WERI-Rb-1 (cell line): ENCODE results near the gene GSTA2.
"Not testable (repeated sequence)": the region's sequence is repeated elsewhere in the genome, so short reads cannot be mapped to it uniquely, and the experiment has no call there.

ENCODE experiments used
- DNase-seq: peaks from one replicate; pipeline ENCODE4 v3.0.0-alpha.2; 2020
- H3K27ac ChIP-seq: fragments of 250-450 bp; sonication (Bioruptor Pico); 2 replicates; pipeline ENCODE4 v1.5.1; 2020; ENCODE audit warnings: mild to moderate bottlenecking, moderate library complexity
- H3K27me3 ChIP-seq: fragments of 250-450 bp; sonication (Bioruptor Pico); 2 replicates; pipeline ENCODE4 v1.5.1; 2021; ENCODE audit warnings: mild to moderate bottlenecking, low read depth, moderate library complexity; ENCODE audit not compliant: insufficient read depth, severe bottlenecking
- H3K36me3 ChIP-seq: fragments of 250-450 bp; sonication (Bioruptor Pico); 2 replicates; pipeline ENCODE4 v1.5.1; 2020; ENCODE audit warnings: mild to moderate bottlenecking, moderate library complexity
- H3K4me3 ChIP-seq: 2 replicates; pipeline ENCODE4 v1.5.1; 2011; ENCODE audit warnings: low read depth, mild to moderate bottlenecking, control low read depth, low read length
- H3K9me3 ChIP-seq: fragments of 250-450 bp; sonication (Bioruptor Pico); 2 replicates; pipeline ENCODE4 v1.5.1; 2021; ENCODE audit warnings: mild to moderate bottlenecking, moderate library complexity; ENCODE audit not compliant: severe bottlenecking
- TF ChIP-seq, protein P1 (sequence below): IDR thresholded peaks from 2 replicates; pipeline ENCODE4 v1.5.1; 2011; ENCODE audit warnings: low read depth, mild to moderate bottlenecking, control low read depth, inconsistent platforms, low read length

The GSTA2 gene

GRCh38 chr6:52763322-52763916 lies at the start of gene GSTA2:
Gene GSTA2, minus strand, starts transcription at chr6:52763475. Its CDS starts 5,528 bp downstream, at chr6:52757947.
- not testable (repeated sequence) for H3K4me3 ChIP-seq, H3K27ac ChIP-seq, H3K9me3 ChIP-seq, H3K36me3 ChIP-seq, H3K27me3 ChIP-seq
- peak; percentile 33 for DNase-seq

GRCh38 chr6:52809777-52810176 lies 46.5 kb upstream of the GSTA2 start:
- DNase-seq, H3K4me3 ChIP-seq, H3K36me3 ChIP-seq, H3K9me3 ChIP-seq, H3K27ac ChIP-seq, H3K27me3 ChIP-seq: not testable (repeated sequence)

DNA sequence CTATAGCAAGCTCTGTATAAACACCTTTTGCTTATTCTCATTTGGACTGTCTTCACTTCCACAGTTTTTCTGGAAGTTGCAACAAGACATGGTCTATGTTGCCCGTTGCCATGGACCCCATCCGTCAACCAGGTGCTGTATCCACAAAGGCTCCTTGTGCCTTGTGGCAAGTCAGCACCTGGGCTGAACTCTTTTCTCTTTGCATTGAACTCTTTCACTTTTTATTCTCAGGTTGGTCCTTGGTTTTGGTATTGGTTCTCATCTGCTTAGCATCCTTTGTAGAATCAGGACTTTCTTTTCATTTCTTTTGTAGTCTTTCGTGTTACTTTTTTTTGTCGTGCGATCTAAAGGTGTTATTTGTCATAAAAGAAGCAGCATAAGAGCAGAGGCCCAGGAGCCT lies 45.4 kb upstream of the GSTA2 start:
- no peaks in the 10 kb centered on the region for H3K27me3 ChIP-seq
- DNase-seq, result no peak
- no peak overlapping the region for H3K4me3 ChIP-seq
- TF ChIP-seq, protein P1, sequence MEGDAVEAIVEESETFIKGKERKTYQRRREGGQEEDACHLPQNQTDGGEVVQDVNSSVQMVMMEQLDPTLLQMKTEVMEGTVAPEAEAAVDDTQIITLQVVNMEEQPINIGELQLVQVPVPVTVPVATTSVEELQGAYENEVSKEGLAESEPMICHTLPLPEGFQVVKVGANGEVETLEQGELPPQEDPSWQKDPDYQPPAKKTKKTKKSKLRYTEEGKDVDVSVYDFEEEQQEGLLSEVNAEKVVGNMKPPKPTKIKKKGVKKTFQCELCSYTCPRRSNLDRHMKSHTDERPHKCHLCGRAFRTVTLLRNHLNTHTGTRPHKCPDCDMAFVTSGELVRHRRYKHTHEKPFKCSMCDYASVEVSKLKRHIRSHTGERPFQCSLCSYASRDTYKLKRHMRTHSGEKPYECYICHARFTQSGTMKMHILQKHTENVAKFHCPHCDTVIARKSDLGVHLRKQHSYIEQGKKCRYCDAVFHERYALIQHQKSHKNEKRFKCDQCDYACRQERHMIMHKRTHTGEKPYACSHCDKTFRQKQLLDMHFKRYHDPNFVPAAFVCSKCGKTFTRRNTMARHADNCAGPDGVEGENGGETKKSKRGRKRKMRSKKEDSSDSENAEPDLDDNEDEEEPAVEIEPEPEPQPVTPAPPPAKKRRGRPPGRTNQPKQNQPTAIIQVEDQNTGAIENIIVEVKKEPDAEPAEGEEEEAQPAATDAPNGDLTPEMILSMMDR, result no peak
- no peaks in the 10 kb centered on the region for H3K36me3 ChIP-seq
- H3K9me3 ChIP-seq, result no peaks in the 10 kb centered on the region
- no peak overlapping the region for H3K27ac ChIP-seq

GRCh38 chr6:52803668-52804255 lies 40.5 kb upstream of the GSTA2 start, which contains the start of gene GSTA1:
Gene GSTA1, minus strand, starts transcription at chr6:52803816. Its CDS starts 4,549 bp downstream, at chr6:52799267.
- not testable (repeated sequence) for H3K4me3 ChIP-seq, H3K36me3 ChIP-seq, H3K9me3 ChIP-seq, DNase-seq, H3K27ac ChIP-seq, H3K27me3 ChIP-seq

DNA sequence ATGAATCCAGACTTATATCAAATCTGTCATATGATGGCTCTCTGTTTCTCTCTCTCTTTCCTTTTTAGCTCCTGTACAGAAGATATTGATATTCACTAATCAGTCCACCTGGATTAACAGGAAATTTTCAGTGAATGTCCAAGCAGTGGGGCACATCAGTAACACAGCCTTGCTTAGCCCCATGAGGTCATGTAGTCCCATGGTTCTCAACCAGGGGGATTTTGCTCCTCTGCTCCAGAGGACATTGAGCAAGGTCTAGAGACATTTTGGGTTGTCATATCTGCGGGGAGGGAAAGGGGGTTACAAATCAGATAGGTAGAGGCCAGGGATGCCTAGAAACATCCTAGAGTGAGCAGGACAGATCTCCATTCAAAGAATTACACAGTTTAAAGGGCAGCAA lies 39.5 kb upstream of the GSTA2 start:
- no peak for DNase-seq
- no peak overlapping the region for H3K27ac ChIP-seq
- TF ChIP-seq, protein P1, result no peak
- H3K4me3 ChIP-seq, result no peak overlapping the region
- H3K36me3 ChIP-seq, result no peaks in the 10 kb centered on the region
- H3K27me3 ChIP-seq, result no peaks in the 10 kb centered on the region
- no peaks in the 10 kb centered on the region for H3K9me3 ChIP-seq

DNA sequence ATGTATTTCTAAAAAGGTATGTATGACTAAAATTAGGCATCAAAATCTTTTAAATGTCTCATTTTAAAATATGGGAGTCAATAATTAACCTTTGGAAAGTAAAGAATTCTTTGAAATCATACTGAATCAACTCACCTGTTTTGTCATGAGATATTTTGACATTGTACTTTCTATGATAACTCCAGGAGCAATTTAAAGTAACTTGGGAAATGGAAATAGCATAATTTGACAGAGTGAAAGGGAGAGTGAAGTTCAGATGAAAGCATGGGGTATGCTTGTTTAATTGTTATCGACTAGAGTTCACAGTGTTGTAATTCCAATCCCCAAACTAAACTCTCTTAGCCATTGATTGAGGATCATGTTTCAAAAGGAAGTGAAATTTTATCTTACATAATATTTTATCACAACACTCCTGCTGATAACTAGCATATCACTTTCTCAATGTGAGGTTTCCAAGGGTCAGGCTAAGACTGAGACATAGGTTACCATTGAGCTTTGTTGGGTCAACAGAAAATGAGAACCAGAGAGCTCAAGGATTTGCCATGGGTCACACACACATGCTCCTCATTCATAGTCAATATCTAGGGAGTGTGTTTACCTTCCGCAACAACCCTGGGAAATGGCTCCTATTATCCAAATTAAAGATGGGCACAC lies 38.0 kb upstream of the GSTA2 start:
- no peak overlapping the region for H3K27ac ChIP-seq
- no peaks in the 10 kb centered on the region for H3K27me3 ChIP-seq
- no peaks in the 10 kb centered on the region for H3K9me3 ChIP-seq
- no peak overlapping the region for H3K4me3 ChIP-seq
- no peak for DNase-seq
- TF ChIP-seq, protein P1, result no peak
- no peaks in the 10 kb centered on the region for H3K36me3 ChIP-seq

DNA sequence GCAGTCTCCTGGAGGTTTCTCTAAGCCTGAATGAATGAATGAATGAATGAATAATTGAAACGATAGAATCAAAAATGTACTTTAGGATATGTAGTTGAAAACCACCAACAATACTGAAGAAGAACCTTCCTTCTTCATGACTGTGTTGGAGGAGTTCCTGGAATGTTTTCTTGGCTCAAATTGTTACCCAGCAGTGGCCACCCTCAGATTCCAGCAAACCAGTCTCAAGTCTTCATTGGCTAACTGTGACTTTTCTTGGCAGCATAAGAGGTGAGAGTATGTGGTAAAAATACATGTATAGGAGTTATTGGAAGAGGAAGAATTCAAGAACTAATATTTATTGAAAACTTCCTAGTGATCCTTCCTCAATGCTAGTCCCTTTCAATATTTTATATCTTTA lies 36.0 kb upstream of the GSTA2 start:
- H3K36me3 ChIP-seq, H3K4me3 ChIP-seq, H3K27ac ChIP-seq, H3K9me3 ChIP-seq, DNase-seq, H3K27me3 ChIP-seq: not testable (repeated sequence)

DNA sequence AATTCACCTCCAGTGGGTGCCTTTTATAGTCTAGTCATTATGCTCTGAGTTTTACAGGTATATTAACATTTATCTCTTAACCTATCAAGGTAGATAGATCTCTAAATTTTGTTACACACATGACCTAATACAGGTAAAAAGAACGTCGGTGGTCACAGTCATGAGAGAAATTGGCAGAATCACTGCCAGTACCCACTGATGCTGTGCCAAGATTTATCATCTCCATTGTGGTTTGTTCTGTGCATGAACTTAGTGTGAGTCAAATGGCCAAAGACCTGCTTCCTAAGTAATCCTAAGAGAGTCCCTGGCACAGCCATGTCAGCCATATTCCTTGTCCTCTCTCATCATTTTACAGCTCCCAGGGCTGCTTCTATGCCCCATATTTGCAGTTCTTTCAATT lies 31.1 kb upstream of the GSTA2 start:
- not testable (repeated sequence) for H3K4me3 ChIP-seq, H3K9me3 ChIP-seq, H3K27me3 ChIP-seq, DNase-seq, H3K27ac ChIP-seq, H3K36me3 ChIP-seq
